ENCODE measurements around the gene NRP2.

NRP2 gene

DNA sequence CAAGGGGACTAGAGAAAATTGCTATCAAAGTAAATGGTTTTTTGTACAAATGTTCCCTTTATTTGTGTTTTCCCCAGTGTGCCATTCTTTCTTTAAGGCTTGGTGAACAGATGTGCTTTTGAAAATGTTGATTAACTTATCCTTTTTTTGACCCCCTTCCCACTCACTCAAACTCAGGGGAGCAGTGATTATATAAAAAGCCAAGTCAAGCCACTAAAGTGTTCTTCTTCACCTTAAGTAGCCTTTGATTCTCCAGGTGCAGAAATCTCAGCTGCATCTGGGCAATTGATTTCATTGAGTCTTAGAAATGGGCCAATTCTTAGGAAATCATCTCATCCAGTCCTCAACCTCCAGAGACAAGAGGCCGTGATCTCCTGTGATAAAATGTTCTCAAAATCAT lies 107.6 kb downstream of the NRP2 start:
- Mint-ChIP-seq H3K9me3 (no peaks in the 10 kb centered on the region), H3K27me3 (peaks cover 16% of the 10 kb centered on the region), H3K27ac (no peak overlapping the region), H3K4me1 (no peaks in the 10 kb centered on the region), H3K4me3 (no peak overlapping the region), H3K36me3 (no peaks in the 10 kb centered on the region)
- DNase-seq, result no peak
- CTCF ChIA-PET, result no interaction called here

DNA sequence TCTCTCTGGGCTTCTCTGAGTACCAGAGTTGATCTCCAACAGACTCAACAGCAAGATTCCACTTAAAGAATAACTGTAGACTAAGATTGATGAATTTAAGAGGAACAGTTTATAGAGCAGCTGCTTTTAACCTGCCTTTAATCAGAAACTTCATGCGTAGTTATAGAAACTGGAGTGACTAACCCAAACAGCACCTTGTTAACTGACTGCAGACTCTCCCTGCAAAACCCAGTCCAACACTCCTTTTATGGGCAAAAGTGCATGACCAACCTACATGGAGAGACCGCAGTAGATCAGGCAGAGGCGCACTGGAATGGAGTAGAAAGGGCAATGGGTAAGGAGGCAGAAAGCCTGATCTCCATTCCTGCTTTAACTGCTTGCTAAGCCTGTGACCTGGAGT lies 110.6 kb downstream of the NRP2 start:
- H3K9me3 Mint-ChIP-seq, result no peaks in the 10 kb centered on the region
- H3K4me1 Mint-ChIP-seq, result no peaks in the 10 kb centered on the region
- DNase-seq, result no peak
- H3K27ac Mint-ChIP-seq, result no peak overlapping the region
- H3K4me3 Mint-ChIP-seq, result no peak overlapping the region
- CTCF ChIA-PET, result interaction anchor here (0.7 kb wide), 1 partner anchor 41 kb away, joined by 3 read pairs; no protein-coding TSS in a partner anchor
- peaks cover 17% of the 10 kb centered on the region for H3K27me3 Mint-ChIP-seq
- no peaks in the 10 kb centered on the region for H3K36me3 Mint-ChIP-seq

DNA sequence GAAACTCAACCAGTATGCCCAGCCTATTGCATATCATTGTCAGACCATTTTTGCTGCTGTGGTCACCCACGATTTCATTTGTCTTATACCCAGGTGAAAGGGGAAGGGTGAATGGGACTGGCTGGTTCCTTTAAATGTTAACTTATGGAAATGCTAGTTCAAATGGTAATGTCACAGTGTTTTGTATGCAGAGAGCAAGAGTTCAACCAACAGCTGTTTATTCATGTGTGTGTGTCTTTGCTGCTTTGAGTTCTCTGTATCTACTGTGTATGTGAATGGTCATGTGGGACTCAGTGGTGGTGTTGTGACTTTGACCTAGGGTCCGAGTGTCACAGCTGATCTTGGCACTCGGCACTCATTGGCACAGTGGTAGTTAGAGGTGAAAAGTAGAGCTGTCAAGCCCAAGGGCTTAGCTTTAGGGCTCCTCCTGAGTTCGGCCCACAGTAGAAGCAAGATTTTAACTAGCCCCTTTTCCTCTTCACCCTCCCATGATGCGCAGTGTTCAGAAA lies 114.6 kb downstream of the NRP2 start:
- H3K27me3 Mint-ChIP-seq, result peaks cover 5% of the 10 kb centered on the region
- no peaks in the 10 kb centered on the region for H3K4me1 Mint-ChIP-seq
- H3K9me3 Mint-ChIP-seq, result no peaks in the 10 kb centered on the region
- no peaks in the 10 kb centered on the region for H3K36me3 Mint-ChIP-seq
- H3K4me3 Mint-ChIP-seq, result no peak overlapping the region
- DNase-seq, result no peak
- CTCF ChIA-PET, result no interaction called here
- no peak overlapping the region for H3K27ac Mint-ChIP-seq

DNA sequence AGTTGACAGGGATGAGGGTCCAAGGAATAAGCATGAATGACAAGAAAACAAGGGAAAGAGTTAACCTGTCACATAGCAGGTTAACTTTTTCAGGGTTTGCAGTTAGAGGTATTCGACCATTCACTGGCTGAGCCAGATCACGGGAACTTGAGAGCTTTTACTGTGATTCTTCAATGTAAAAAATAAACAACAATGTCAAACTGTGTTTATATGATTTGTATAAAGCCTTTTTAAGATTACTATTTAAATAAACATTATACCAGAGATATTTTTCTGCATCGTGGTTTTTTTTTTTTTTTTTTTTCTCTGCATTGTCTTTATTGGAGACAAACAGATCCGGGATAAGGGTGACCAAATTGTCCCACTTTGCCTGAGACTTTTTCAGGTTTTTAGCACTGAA lies 115.6 kb downstream of the NRP2 start:
- CTCF ChIA-PET, result no interaction called here
- Mint-ChIP-seq H3K4me1 (no peaks in the 10 kb centered on the region), H3K9me3 (no peaks in the 10 kb centered on the region), H3K27ac (no peak overlapping the region), H3K27me3 (peaks cover 8% of the 10 kb centered on the region), H3K36me3 (no peaks in the 10 kb centered on the region), H3K4me3 (no peak overlapping the region)
- DNase-seq, result no peak

DNA sequence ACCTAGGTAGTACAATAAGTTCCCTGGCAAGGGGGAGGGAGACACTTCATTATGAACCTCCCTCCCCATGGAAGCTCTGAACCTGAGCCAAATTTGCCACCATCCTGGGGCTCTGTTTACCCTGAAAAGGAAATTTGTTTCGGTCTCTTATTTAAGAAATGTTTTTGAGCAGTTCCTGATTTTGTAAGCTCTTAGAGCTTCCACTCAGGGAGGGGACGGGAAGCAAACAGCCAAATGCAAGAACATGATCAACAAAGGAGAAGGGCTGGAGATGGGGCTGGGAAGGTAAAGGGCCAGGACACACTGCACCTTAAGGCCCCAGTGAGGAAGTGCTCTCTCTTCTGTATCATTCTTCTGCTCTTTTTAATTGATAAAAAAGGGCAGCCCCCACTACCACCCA lies 117.9 kb downstream of the NRP2 start:
- no peak for DNase-seq
- peaks cover 10% of the 10 kb centered on the region for H3K27me3 Mint-ChIP-seq
- no peaks in the 10 kb centered on the region for H3K36me3 Mint-ChIP-seq
- no peak overlapping the region for H3K27ac Mint-ChIP-seq
- no peaks in the 10 kb centered on the region for H3K9me3 Mint-ChIP-seq
- CTCF ChIA-PET, result no interaction called here
- no peaks in the 10 kb centered on the region for H3K4me1 Mint-ChIP-seq
- no peak overlapping the region for H3K4me3 Mint-ChIP-seq

DNA sequence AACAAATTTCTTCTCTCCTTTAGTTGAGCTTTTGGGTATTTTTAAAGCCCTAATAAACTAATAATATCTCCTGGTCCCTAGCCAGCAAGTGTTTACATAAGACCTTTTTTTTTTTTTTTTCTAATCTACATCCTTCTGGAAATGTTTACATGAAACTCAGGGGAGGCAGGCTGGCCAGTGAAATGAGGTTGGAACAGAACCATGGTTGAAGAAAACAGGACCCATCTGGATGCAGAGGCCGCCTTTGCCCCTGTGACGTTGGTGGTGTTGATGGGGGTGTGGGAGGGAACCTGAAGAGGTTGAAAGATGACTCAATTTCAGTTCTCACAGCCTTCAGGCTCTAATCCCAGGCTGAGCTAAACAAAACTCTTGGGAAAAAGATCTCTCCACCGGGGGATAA lies 118.5 kb downstream of the NRP2 start:
- no peaks in the 10 kb centered on the region for H3K4me1 Mint-ChIP-seq

DNA sequence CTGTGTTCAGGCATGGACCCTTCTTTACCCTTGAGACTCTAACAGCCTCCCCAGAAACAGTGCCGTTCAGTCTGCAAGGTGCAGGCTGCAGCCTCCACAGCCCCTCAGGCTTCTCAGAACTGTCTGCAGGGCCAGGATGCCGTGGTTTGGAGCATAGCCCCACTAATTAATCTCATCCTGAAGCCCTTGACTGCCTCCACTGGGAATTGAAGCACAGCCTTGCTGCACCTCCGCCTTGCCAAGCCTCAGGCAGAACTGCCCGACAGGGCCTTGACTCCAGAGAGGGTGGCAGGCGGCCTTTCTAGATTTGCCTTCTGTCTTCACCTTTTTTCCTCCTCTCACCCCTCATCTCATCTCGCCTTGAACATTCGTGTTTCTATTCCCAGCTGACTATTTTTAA lies 119.8 kb downstream of the NRP2 start:
- Mint-ChIP-seq H3K36me3 (no peaks in the 10 kb centered on the region), H3K4me3 (no peak overlapping the region)
- CTCF ChIA-PET, result interaction anchor here (1.0 kb wide), 1 partner anchor 10 kb away, joined by 3 read pairs; no protein-coding TSS in a partner anchor

More for the DNA sequence above, 118.5 kb downstream of the NRP2 start:
- Mint-ChIP-seq H3K36me3 (no peaks in the 10 kb centered on the region), H3K4me3 (no peak overlapping the region), H3K27me3 (peaks cover 15% of the 10 kb centered on the region), H3K9me3 (no peaks in the 10 kb centered on the region), H3K27ac (no peak overlapping the region)
- CTCF ChIA-PET, result no interaction called here
- no peak for DNase-seq

DNA sequence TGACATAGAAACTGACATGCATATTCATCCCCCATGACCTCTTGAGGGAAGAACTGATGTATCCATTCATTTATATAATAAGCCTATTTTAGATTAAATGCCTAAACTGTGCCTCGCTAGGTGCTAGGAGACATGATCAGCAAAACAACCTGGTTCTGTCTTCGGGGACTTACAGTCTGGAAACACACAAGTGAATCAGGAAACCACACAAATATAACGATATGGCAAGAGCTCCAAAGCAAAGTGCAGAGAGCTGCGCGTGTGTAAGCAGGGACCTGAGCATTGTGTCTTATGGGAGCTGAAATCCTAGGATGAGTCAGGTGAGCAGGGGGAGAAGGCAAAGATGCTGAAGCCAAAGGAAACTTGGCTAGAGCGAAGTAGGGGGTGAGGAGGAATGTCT lies 120.6 kb downstream of the NRP2 start:
- Mint-ChIP-seq H3K4me1 (no peaks in the 10 kb centered on the region), H3K27ac (no peak overlapping the region), H3K4me3 (no peak overlapping the region)

More for the DNA sequence above, 119.8 kb downstream of the NRP2 start:
- DNase-seq, result no peak
- H3K27me3 Mint-ChIP-seq, result peaks cover 17% of the 10 kb centered on the region
- no peaks in the 10 kb centered on the region for H3K9me3 Mint-ChIP-seq
- no peak overlapping the region for H3K27ac Mint-ChIP-seq
- no peaks in the 10 kb centered on the region for H3K4me1 Mint-ChIP-seq

DNA sequence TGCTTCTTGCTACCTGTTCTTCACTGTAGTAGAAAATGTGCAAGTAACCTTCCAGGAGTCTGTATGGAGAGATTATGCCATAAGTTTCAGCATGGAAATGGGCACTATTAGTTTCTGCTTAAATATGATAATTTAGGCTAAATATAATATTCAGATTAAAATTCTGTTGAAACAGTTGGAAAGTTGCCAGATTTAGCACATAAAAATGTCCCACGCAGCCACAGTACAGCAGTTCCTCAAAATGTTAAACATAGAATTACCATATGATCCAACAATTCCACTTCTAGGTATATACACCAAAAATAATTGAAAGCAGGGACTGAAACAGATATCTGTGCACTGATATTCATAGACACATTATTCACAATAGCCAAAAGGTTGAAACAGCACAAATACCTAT lies 121.2 kb downstream of the NRP2 start:
- Mint-ChIP-seq H3K36me3 (no peaks in the 10 kb centered on the region), H3K4me3 (no peak overlapping the region), H3K27ac (no peak overlapping the region), H3K27me3 (peaks cover 17% of the 10 kb centered on the region), H3K9me3 (no peaks in the 10 kb centered on the region), H3K4me1 (no peaks in the 10 kb centered on the region)
- DNase-seq, result no peak
- CTCF ChIA-PET, result no interaction called here

More for the DNA sequence above, 120.6 kb downstream of the NRP2 start:
- CTCF ChIA-PET, result interaction anchor here (1.0 kb wide), 1 partner anchor 9 kb away, joined by 3 read pairs; no protein-coding TSS in a partner anchor
- no peak for DNase-seq
- Mint-ChIP-seq H3K36me3 (no peaks in the 10 kb centered on the region), H3K27me3 (peaks cover 17% of the 10 kb centered on the region), H3K9me3 (no peaks in the 10 kb centered on the region)

DNA sequence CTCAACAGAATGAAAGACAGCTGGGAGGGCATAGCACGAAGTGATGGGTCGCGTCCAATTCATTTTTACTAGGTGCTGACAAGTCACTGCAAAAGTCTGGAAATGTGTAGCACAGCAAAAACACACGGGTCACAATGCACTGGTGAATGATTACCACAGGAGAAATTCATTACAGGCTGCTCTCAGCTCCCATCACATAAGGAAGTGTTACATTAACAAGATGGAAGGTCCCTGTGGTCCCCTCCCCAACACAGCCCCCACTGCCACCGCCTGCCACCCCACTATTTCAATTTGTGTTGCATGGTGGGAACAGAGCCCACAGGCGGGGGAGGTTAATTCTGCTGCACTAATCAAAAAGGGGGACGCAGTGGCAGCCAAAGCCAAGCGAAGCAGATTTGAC lies 122.8 kb downstream of the NRP2 start:
- Mint-ChIP-seq H3K27me3 (peaks cover 17% of the 10 kb centered on the region), H3K36me3 (no peaks in the 10 kb centered on the region), H3K9me3 (no peaks in the 10 kb centered on the region), H3K27ac (no peak overlapping the region), H3K4me1 (no peaks in the 10 kb centered on the region), H3K4me3 (no peak overlapping the region)
- CTCF ChIA-PET, result interaction anchor here (0.6 kb wide), 1 partner anchor 1749 kb away, joined by 3 read pairs; no protein-coding TSS in a partner anchor
- DNase-seq, result no peak

DNA sequence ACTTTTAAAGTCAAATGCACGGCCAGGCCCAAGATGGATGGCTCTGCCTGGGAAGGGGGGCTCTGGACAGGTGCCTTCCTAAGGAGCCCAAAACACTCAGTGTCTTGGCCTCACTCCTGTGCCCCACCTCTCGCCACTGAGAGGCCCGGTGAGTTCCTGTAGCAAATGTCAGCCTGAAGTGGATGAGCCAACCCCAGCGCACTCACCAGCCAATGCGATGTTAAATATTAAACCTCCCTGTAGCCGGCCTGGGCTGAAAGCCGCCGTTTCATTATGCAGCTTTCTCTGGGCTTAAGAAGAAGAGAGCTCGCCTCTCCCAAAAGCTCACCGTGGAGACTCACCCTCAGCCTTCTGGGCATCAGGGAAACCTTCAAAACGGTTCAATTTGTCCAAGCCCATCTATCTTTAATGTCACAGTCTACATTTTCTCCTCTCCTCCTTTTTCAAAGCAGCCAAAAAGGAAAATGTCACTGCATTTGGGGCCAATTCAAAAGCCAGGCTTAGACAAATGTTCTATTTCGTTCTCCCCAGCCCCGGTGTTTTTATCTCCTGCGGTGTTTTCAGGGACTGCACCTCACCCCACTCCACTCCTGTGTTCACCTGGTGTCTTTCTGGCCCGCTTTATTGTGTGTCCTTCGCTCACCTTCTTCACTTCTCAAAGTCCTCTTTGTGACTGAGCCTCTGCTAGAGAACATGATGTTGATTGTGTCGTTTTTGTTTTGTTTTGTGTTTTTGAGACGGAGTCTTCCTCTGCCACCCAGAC lies 124.0 kb downstream of the NRP2 start:
- CTCF ChIA-PET, result no interaction called here
- no peak overlapping the region for H3K4me3 Mint-ChIP-seq
- H3K4me1 Mint-ChIP-seq, result no peaks in the 10 kb centered on the region
- H3K36me3 Mint-ChIP-seq, result no peaks in the 10 kb centered on the region
- no peak overlapping the region for H3K27ac Mint-ChIP-seq
- no peaks in the 10 kb centered on the region for H3K9me3 Mint-ChIP-seq
- DNase-seq, result no peak
- peaks cover 17% of the 10 kb centered on the region for H3K27me3 Mint-ChIP-seq

DNA sequence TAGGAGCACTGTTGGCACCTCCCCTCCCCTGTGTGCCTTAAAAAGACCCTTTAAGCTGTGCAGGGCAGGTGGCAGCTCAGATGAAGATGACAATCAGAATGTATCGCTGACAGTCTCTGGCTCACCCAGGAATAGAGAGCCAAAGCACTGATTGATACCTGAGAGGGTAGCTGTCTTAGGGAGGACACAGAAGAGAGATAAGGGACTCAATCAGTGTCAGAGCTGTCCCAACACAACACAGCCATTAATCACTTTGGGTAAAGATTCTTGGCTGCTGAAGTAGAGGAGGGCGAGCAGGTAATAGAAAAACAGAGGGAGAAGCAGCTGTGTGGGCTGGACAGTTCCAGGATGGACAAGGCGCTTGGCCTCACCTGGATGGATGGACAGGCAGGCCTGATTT lies 124.9 kb downstream of the NRP2 start:
- Mint-ChIP-seq H3K36me3 (no peaks in the 10 kb centered on the region), H3K27me3 (peaks cover 15% of the 10 kb centered on the region), H3K4me1 (no peaks in the 10 kb centered on the region), H3K9me3 (no peaks in the 10 kb centered on the region), H3K27ac (no peak overlapping the region), H3K4me3 (no peak overlapping the region)
- CTCF ChIA-PET, result no interaction called here
- no peak for DNase-seq

DNA sequence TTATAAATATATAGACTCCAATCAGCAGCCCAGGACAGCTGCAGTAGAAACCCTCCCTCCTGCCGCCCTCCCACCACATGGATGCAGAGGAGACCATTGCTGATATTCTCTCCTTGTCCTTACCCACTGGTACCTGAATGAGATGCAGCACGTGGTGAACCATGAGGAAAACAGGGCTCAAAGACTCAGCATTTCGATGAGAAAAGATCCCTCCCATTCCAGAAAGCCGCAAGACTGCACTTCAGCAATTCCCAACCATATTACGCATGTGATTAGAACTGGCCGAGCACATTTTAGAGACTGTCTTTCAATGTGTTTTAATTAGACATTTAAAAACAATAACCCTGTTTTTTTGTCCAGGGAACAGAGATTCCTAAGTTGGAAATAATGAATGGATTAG lies 125.5 kb downstream of the NRP2 start:
- no peak for DNase-seq
- no peaks in the 10 kb centered on the region for H3K36me3 Mint-ChIP-seq
- H3K4me3 Mint-ChIP-seq, result no peak overlapping the region
- H3K9me3 Mint-ChIP-seq, result no peaks in the 10 kb centered on the region
- no peak overlapping the region for H3K27ac Mint-ChIP-seq
- CTCF ChIA-PET, result no interaction called here
- H3K27me3 Mint-ChIP-seq, result peaks cover 14% of the 10 kb centered on the region
- H3K4me1 Mint-ChIP-seq, result no peaks in the 10 kb centered on the region

DNA sequence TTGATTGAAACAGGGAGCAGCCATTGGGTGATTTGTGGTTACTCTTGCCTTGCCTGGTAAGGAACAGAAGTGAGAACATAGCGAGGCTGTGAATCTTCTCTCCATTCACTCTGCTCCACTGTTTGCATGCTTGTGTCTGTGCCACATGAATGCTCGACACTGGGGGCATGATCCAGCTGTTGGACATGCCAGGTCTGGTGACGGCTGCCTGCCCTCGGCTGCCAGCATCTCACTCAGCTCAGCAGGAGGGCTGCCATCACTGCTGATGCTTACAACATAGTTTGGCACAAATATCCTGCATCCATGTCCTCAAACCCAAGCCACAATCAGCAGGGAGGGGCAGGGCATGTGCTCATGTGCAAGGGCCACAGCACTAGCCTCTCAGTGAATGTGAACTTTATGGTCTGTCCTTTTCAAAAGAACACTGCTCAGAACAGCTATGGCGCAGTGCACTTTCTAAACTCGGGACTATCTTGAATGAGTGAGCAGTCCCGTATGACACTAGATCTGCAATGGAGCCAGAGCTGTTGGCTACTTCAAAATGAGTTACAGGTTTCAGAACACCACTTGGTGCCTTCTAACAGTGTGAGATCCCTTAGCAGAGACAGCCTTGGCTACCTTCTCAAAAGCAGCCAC lies 126.3 kb downstream of the NRP2 start:
- CTCF ChIA-PET, result interaction anchor here (1.2 kb wide), 1 partner anchor 32 kb away, joined by 4 read pairs; no protein-coding TSS in a partner anchor

DNA sequence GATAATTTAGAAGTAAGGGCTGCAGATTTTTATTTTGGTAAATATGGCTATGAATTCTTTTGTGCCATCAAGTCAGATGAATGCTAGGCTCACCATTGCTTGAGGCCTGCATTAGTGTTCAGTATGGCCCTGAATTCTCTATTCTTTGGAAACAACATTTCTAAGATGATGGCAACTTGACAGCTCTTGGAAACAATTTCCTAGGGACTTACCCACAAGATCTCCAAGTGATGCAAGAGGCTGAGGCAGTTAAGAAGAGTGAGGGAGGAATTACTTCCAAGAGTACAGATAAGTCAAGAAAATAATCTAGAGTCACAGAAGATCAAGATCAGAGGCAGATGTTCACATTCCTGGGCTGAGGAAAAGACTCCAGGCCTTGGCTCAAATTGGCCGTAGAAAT lies 129.1 kb downstream of the NRP2 start:
- DNase-seq, result no peak
- Mint-ChIP-seq H3K36me3 (no peaks in the 10 kb centered on the region), H3K27ac (no peak overlapping the region), H3K4me1 (no peaks in the 10 kb centered on the region), H3K27me3 (peaks cover 6% of the 10 kb centered on the region), H3K4me3 (no peak overlapping the region), H3K9me3 (no peaks in the 10 kb centered on the region)
- CTCF ChIA-PET, result interaction anchor here (1.4 kb wide), 1 partner anchor 9 kb away, joined by 3 read pairs; no protein-coding TSS in a partner anchor

More for the DNA sequence above, 126.3 kb downstream of the NRP2 start:
- H3K36me3 Mint-ChIP-seq, result no peaks in the 10 kb centered on the region
- H3K9me3 Mint-ChIP-seq, result no peaks in the 10 kb centered on the region
- H3K27ac Mint-ChIP-seq, result no peak overlapping the region
- DNase-seq, result no peak
- H3K4me1 Mint-ChIP-seq, result no peaks in the 10 kb centered on the region
- no peak overlapping the region for H3K4me3 Mint-ChIP-seq
- peaks cover 14% of the 10 kb centered on the region for H3K27me3 Mint-ChIP-seq

Measured in activated naive CD4-positive, alpha-beta T cell treated with anti-CD3 and anti-CD28 coated beads, Interleukin-2, amount 10 ng/mL, durations not matched to agents 7 days and 5 days (primary cell).